NCI-H524 (cell line): Measurements from ENCODE around the gene SCN2A.
A peak's percentile ranks its signal among the peaks of the same experiment; 100 is the strongest.
"Not testable (repeated sequence)": the region's sequence is repeated elsewhere in the genome, so short reads cannot be mapped to it uniquely, and the experiment has no call there.

ENCODE experiments used
- DNase-seq, 2 experiments: peaks; one replicate each; lab custom pipeline; 2025; lab: John Stamatoyannopoulos, UW

SCN2A gene

DNA sequence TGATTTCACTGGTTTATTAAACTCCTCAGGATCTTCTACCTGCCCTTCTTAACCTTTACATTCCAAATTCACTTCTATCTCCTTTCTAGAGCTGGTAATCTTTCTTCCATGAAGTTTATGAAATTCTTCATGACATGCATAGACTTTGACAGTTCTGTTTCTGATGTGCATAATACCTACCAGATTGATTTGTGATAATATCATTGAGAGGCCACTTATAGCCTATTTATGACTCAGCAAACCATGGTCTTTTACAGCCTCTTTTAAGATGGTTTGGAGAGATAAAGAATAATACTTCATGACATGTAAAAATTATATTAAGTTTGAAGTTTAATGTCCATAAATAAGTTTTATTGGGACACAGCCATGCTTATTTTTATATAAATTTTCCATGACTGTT is 14.0 kb downstream of the SCN2A start:
- no peak for DNase-seq

DNA sequence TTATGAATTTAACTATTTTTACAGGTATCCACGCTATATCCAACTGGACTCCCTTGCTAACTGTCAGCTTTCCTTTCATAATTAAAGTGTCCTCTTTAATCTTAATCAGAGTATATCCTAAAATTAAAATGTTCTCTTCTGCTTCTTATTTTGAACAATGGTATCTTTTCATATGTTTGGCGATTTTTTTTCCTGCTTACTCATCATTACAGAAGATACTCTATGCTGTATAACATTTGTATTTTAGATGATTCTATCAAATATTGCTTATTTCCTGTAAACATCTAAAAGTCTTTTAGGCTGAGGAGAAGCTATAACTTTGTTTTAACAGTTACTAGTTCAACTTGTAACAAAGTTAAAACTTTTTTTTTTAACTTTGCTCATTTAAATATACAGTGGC is 17.4 kb downstream of the SCN2A start:
- no peak for DNase-seq

DNA sequence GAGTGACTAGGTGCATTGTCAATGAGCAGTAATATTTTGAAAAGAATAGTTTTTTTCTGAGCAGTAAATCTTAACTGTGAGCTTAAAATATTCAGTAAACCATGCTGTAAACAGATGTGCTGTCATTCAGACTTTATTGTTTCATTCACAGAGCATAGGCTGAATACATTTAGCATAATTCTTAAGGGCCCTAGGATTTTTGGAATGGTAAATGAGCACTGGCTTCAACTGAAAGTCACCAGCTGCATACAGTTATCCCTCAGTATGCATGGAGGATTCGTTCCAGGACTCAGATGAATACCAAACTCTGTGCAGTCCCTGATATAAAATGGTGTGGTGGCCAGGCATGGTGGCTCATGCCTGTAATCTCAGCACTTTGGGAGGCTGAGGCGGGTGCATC is 21.1 kb downstream of the SCN2A start:
- DNase-seq, result not testable (repeated sequence)

DNA sequence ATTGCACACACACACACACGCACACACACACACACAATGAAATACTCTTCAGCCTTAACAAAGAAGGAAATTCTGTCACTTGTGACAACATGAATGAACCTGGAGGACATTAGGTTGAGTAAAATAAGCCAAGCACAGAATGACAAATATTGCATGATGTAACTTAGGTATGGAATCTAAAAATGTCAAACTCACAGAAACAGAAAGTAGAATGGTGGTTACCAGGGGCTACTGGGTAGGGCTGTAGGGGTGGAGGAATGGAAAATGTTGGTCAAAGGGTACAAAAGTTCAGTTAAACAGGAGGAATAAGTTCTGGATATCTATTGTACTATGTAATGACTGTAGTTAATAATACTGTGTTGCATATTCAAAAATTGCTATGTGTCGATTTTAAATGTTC is 29.5 kb downstream of the SCN2A start:
- DNase-seq, result no peak

DNA sequence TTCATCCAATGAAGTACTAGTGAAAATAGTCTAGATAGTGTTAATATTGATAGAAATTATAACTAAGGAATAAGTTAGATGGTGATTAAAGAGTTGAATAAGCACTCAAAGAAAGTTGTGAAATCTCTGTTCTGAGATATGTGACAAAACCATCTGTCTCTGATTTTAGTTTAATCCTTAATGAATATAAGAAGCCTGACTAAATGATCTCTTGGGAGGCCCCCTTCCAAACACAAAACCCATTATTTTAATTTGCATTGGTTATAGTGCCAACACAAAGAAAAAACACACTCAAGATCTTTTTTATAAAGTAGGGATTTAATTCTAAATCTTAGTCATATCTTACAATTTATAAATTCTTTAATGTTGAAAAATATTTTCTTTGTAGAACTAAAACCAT is 34.0 kb downstream of the SCN2A start:
- DNase-seq, result peak in 1 of 2 experiments; percentile 56

DNA sequence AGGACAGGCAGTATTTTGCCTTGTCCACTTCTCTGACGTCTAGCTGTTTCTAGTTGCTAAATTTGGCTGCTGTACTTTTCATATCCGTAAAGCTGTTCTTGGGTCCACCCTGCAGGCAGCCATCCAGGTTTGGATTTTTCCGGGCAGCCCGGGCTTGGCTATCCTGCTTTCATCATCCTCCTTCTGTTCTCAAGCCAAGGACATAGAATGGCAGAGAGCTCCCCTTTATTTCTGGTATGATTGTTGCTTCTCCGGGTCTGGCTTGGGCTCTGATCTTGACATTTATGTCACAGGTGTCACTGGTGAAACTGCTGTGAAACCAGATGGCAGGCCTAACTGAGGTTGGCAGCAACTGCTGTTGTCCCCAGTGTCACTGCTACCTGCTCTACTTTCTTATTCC is 35.5 kb downstream of the SCN2A start:
- peak; percentile 47 to 77 for DNase-seq

DNA sequence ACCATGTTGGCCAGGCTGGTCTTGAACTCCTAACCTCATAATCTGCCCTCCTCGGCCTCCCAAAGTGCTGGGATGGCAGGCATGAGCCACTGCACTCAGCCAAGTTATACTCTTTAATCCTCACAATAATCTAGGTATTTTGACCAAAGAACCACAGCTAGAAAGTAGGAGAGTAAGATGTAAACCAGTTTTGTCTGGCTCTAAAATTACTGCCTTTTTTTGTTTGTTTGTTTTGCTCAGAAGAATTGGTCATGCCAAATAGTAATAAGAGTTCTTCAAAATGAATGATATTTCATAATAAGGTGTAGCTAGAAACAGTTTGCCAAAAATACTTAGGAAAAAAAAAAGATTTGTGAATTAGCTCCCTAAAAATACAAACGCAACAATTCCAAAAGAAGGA is 36.7 kb downstream of the SCN2A start:
- no peak for DNase-seq

DNA sequence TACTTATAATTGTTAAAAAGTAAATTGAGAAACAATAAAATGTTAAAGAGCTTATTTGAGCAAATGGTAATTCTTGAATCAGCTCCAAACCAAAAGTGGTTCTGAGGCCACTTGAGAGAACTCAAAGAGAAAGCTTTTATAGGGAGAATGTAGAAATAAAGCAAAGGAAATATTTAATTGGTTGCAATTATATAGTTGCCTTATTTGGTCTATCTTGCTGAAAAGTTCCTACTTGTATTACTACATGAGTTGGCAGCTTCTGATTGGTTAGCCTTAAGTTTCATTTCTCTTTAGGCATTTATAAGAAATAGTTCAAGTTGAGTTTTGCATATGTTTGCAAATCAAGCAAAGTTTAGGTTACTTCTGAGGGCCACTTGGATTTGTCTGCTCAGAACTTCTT is 38.1 kb downstream of the SCN2A start:
- no peak for DNase-seq

DNA sequence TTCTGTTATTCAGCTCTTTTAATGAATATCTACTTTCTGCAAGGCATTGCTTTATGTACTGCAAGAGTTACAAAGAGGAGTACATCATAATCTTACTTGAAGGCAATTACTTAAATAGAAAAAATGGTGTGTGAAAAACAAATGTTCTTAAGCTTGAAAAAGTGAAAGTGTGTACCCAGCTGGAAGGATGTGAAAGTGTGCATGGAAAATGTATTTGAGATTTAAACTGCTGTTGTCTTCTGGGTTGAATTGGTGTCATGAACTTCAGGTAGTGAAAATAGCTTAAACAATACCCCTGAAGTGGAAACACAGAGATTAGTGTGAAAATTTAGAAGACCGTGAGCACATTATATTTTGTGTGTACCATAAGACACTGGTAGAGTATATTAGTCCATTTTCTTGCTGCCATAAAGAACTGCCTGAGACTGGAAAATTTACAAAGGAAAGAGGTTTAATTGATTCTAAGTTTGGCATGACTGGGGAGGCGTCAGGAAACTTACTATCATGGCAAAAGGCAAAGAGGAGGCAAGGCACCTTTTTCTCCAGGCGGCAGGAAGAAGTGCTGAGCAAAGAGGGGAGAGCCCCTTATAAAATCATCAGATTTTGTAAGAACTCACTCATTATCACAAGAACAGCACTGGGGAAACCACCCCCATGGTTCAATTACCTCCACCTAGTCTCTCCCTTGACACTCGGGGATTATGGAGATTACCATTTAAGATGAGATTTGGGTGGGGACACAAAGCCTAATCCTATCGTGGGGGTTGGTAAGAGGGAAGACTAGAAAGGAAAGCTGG is 38.8 kb downstream of the SCN2A start:
- no peak for DNase-seq

DNA sequence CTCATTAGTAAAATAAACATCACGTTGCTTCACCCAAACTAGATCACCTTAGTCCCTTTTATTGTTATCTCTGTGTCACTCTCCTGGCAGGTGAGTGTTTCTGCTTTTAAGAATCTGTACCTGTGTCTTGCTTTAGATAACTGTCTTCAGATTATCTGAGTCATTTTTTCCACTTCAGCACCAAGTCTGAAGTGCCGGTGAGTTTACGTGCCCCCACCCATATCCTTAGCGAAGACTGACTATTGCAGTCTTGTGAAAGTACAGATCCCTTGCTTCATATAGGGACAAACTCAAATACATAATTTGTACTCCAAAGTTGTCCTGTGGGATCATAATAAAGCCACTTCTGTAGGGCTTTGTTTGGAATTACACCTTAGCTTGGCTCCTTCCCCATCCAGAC is 41.1 kb downstream of the SCN2A start:
- no peak for DNase-seq

DNA sequence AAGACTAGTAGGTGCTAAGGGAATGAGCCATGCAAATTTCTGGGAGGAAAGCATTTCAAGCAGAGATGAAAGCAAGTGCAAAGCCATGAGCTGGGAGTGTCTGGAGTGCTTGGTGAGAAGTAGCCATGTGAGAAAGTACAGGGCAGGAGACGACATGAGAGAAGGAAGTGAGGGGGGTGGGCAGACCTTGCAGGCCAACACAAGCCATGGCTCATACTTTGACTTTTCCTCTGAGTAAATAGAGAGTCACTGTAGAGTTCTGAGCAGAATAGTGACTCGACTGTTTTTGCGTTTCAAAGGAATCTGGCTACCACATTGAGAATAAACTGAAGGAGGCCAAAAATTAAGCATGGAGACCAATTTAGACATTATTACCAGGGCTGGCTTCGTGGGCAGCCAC is 42.2 kb downstream of the SCN2A start:
- DNase-seq, result no peak

DNA sequence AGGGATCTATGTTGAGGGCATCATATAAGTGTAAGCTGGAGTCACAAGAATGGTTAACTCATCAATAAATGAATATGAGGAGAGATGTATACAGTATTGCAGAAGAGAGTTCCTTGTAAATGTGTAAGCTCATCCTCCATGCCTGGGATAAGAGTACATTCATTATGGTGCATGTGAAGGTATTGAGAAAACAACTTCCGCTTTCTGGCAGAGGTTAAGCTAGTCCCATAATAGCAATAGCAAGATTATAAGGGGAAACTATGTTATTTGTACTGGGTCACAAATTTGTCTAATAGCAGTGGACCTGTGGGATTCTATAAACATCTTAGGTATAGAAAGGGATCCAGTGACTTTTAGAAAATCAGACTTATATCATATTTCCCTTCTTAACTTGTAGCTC is 44.1 kb downstream of the SCN2A start:
- no peak for DNase-seq

DNA sequence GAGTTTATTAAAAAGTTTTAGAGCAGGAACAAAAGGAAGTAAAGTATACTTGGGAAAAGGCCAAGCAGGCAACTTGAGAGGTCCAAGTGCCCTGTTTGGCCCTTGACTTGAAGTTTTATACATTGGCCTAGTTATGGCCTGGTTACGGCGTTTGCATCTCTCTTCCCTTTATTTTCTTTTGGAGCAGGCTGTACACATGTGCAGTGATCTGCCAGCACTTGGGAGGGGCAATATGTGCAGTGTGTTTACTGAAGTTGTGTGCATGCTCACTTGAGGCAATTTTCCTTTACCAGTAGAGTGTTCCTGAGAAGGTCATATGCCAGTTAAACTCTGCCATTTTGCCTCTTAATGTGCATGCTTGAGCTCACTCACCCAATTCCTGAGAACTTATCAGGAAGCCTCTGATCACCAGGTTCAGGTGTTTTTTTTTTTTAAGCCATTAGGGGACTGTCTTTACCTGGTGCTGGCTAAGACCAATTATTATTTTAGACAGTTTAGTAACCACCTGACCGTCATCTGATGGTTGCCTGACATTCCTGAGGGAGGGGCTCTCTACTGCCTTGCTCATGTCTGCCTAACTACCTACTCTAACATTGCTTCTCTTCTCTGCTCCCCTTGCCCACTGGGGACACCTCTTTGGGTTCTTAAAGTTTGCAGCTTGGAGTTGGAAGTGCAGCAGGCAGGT is 48.0 kb downstream of the SCN2A start:
- DNase-seq, result no peak

DNA sequence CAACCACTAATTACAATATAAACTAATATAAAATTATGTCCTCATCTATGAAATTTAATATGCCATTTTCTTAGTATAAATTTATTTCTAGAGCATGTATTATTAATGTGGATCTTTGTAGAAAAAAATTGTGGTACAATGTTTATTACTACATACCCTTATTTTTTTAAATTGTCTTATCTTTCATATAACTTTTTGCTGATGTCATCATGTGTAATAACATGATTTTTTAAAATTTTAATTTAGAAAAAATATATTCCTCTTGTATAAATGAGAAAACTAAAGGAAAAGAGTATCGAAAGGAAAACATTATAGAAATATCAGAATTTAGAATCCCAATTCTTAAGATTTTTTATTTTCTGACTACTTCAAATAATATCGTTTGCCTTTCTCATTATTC is 49.9 kb downstream of the SCN2A start:
- DNase-seq, result no peak

DNA sequence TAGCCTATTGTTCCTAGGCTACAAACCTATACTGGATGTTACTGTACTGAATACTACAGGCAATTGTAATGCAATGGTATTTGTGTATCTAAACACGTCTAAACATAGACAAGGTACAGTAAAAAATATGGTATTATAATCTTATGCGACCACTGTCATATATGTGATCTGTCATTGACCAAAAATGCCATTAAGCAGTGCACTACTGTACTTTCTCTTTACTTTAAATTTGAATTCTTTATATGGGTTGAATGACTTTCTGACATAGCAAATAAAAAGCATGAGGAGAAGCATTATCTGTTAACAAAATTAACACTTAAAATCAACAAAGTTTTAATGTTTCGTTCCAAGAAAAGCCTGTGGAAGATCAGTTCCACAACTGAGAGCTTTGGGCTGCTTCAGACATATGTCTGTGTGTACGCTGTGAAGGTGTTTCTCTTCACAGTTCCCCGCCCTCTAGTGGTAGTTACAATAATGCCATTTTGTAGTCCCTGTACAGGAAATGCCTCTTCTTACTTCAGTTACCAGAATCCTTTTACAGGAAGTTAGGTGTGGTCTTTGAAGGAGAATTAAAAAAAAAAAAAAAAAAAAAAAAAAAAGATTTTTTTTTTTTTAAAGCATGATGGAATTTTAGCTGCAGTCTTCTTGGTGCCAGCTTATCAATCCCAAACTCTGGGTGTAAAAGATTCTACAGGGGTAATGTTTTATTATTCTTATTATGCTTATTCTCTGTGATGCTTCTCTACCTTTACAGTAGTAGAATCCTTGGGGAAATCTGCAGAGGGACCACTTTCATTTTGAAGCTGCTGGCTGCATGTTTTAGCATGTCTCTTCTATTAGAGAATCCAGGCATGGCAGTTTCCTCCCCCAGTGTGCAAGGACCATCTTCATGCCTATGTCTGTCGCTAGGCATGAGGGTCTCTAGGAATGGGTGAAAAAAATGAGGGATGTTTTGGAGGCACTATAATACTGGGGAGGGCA is 54.5 kb downstream of the SCN2A start:
- DNase-seq, result peak; percentile 56 to 89

DNA sequence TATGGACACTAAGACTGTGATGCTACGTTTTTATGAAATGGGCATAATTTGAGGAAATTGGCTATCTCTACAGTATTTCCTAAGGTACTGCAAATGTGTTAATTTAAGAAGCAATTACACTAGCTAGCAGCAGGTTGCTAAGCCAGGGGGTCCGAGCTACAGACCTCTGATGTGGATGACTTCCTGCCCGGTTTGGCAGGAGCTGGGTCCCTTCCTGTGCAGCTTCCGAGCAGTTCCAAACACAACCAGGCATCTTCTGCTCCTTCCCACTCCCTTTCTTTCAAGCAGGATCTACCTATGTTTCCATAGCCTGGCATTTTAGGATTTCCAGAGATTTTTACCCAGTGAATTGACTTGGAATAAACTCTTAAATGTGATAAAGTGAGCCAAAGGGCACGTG is 55.7 kb downstream of the SCN2A start:
- DNase-seq, result no peak

DNA sequence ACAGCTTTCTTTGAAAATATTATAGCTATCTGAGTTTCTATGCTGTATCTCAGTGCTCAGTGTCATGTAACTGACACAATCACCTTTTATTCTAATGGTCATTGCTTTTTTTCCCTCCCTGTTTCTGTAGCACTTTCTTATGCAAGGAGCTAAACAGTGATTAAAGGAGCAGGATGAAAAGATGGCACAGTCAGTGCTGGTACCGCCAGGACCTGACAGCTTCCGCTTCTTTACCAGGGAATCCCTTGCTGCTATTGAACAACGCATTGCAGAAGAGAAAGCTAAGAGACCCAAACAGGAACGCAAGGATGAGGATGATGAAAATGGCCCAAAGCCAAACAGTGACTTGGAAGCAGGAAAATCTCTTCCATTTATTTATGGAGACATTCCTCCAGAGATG is 56.4 kb downstream of the SCN2A start:
- DNase-seq, result no peak

DNA sequence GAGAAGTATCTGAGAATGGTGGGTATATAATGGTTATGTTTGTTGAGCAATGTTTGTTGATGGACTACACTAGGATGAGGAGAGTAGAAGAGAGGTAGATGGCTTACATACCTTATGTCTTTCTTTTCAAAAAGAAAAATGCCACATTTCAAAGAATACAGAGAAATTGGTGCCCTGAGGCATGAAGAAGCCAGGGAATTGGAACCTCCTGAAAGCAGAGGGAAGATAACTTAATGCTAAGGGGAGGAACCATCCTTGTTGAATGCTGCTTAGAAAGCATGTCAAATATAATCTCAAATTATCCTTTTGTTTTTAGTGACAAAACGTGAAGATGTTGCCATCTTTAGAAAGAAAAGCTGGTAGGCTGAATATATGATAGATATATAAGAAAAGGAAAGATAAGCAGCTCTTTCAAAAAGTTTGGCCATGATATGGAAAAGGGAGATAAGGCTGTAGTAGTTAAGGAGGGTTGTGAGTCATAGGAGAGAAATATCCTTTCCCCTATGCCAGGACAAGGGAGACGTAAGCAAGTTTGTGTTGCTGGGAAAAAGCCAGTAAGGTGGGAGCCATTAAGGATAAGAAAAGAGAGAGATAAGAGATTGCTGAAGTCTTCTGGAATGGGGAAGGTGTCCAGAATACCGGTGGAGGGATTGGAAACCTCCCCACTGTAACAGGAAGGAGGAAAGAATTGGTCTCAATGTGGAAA is 66.3 kb downstream of the SCN2A start:
- no peak for DNase-seq

DNA sequence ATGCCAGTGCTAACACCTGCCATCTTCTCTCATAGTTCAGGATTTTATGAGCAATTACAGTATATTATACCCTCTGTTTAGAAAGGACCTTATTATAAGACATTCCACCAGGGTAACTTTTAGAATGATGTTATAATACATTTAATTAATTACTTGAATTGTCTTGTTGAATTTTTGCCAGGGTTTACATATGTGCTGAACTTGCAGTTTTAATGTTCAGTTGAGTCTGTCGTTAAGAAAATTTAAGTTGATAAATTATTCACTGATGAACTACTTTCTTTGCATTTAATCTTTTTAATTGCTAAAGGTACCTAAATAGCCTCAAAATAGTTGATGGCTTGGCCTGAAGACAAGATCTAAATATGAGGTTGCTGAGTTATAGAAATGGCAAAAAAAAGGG is 68.1 kb downstream of the SCN2A start:
- DNase-seq, result no peak

DNA sequence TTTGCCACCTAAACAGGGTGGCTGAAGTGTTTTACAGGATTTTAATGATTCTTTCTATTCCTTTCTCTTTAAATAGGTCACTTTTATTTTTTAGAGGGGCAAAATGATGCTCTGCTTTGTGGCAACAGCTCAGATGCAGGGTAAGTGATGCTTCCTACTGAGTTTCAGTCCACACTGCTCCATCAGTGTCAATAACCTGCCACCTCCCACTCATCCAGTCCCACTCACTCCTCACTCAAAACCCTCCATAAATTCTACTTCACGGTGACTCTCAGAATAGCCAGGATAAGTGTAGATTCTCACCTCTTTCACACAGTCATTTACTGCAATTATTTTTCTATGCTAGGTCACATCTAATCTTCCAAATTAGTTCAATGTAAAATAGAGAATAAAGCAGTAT is 72.7 kb downstream of the SCN2A start:
- no peak for DNase-seq

DNA sequence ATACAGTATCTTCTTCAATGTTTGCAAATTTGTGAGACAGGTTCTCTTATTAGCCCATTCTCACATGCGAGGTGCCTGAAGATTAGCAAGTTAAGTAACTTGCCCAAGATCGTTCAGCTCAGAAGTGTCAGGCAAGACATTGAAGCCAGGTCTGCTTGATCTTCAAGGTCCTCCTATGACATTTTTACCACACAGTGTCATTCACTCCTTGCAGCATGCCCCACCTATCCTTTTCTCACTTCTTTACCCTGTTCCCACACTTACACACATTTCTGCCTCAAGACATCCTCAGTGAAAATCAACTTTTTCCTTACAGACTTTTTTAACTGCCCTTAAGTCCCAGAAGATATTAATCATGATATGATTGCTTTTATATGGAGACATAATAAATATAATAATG is 73.8 kb downstream of the SCN2A start:
- DNase-seq, result no peak

DNA sequence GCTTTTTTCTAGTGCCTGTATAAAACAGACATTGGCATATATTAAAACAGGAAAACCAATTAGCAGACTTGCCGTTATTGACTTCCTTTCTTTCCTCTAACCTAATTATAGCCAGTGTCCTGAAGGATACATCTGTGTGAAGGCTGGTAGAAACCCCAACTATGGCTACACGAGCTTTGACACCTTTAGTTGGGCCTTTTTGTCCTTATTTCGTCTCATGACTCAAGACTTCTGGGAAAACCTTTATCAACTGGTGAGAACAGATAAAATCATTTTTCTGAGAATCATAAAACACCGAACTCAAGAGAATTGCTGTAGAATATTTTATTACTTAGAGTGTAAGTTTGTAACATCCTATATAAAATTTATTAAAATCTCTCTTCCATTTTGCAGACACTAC is 74.3 kb downstream of the SCN2A start:
- DNase-seq, result no peak
